ENCODE results near the gene DEGS2. TPM values are rescaled to one million over a fixed set of nuclear protein-coding genes. Genes with fewer than 3 reads are reported as not detected.

The DEGS2 gene
- total and polyA plus RNA-seq, 2 of the 13 experiments (the other 11 are each of a cell fraction or from before 2014, with no cell fraction given) = 0.09 TPM

GRCh38 chr14:100103250-100104005, 56.0 kb downstream of the DEGS2 start:
- Histone ChIP-seq H3K36me3 (replicated peaks in 1 of 2; ENCODE audit: control insufficient read depth in 1 of 2, insufficient read depth in 2 of 2, low read length in 2 of 2) (peaks cover 3 to 8% of the 10 kb centered on the region in 2 experiments; a peak in 3 of 5 replicates), H3K4me1 (ENCODE audit: insufficient read depth, low read length) (no peaks in the 10 kb centered on the region), H3K4me2 (ENCODE audit: low read depth, low read length) (no peak overlapping the region), H3K27me3 (ENCODE audit: control insufficient read depth in 1 of 2, insufficient read depth in 2 of 2, low read length in 2 of 2) (no peaks in the 10 kb centered on the region), H3K27ac (ENCODE audit: extremely low read length, insufficient read depth, low read length) (no peak overlapping the region), H3K9me3 (ENCODE audit: low read length) (no peaks in the 10 kb centered on the region), H3K4me3 (replicated peaks in 1 of 3; ENCODE audit: insufficient read depth in 1 of 3, low read depth in 2 of 3, low read length in 3 of 3) (no peak overlapping the region), H3K9ac (ENCODE audit: insufficient read depth, low read depth, low read length) (no peak overlapping the region), H3K79me2 (ENCODE audit: insufficient read depth, low read length) (no peaks in the 10 kb centered on the region), H2AFZ (ENCODE audit: low read length) (no peak overlapping the region), H4K20me1 (ENCODE audit: insufficient read depth, low read length) (no peaks in the 10 kb centered on the region)
- DNase-seq (ENCODE audit: low spot score) (no peak), ATAC-seq (no peak), FAIRE-seq (no peak)
- WGBS (ENCODE audit: low lambda C conversion rate) = 96% methylated on average over 9 of the region's 10 CpGs
- CTCF ChIA-PET (ENCODE audit: low intra/inter-chr PET ratio, low total read pairs) = no interaction called here
- BruUV-seq (replicated peaks) = no TSS peak
- intact Hi-C loops (cut with micrococcal nuclease; ENCODE audit: unreplicated experiment) = no loop called here
- POLR2A ChIA-PET = no interaction called here
- in situ Hi-C loops (cut with HindIII; ENCODE audit: extremely low pct_ligation_motif_present, low pct_unique_long_range_greater_than_20kb) = loop anchor here (10.0 kb wide), 1 partner anchor 119 kb away; no protein-coding TSS in a partner anchor
- TF ChIP-seq KLF15 (CRISPR knock-in tag; IDR thresholded peaks at IDR 0.05; ENCODE audit: borderline replicate concordance) (no peak), ZNF354B (CRISPR knock-in tag; IDR thresholded peaks at IDR 0.05) (no peak), SKI (IDR thresholded peaks at IDR 0.05; ENCODE audit: partially characterized antibody) (no peak), KLF6 (CRISPR knock-in tag; IDR thresholded peaks at IDR 0.05) (no peak)

- in situ Hi-C loops (cut with HindIII; ENCODE audit: extremely low pct_ligation_motif_present, low pct_unique_long_range_greater_than_20kb) (loop anchor here (10.0 kb wide), 1 partner anchor 117 kb away; no protein-coding TSS in a partner anchor), intact Hi-C loops (cut with micrococcal nuclease; ENCODE audit: unreplicated experiment) (no loop called here)
- Histone ChIP-seq H3K36me3 (replicated peaks in 1 of 2; ENCODE audit: control insufficient read depth in 1 of 2, insufficient read depth in 2 of 2, low read length in 2 of 2) (peaks cover 7 to 17% of the 10 kb centered on the region in 2 experiments; a peak in 4 of 5 replicates), H3K27ac (ENCODE audit: extremely low read length, insufficient read depth, low read length) (no peak overlapping the region), H3K9ac (ENCODE audit: insufficient read depth, low read depth, low read length) (no peak overlapping the region), H3K4me3 (replicated peaks in 1 of 3; ENCODE audit: insufficient read depth in 1 of 3, low read depth in 2 of 3, low read length in 3 of 3) (no peak overlapping the region), H3K9me3 (ENCODE audit: low read length) (no peaks in the 10 kb centered on the region), H3K4me2 (ENCODE audit: low read depth, low read length) (no peak overlapping the region), H3K79me2 (ENCODE audit: insufficient read depth, low read length) (no peaks in the 10 kb centered on the region), H3K4me1 (ENCODE audit: insufficient read depth, low read length) (no peaks in the 10 kb centered on the region), H4K20me1 (ENCODE audit: insufficient read depth, low read length) (no peaks in the 10 kb centered on the region), H3K27me3 (ENCODE audit: control insufficient read depth in 1 of 2, insufficient read depth in 2 of 2, low read length in 2 of 2) (no peaks in the 10 kb centered on the region), H2AFZ (ENCODE audit: low read length) (no peak overlapping the region)
- DNase-seq (ENCODE audit: low spot score) (no peak), FAIRE-seq (no peak), ATAC-seq (no peak)
- ChIA-PET CTCF (ENCODE audit: low intra/inter-chr PET ratio, low total read pairs) (no interaction called here), POLR2A (no interaction called here)
- WGBS (ENCODE audit: low lambda C conversion rate) = 94% methylated on average over 8 of the region's 8 CpGs
- BruUV-seq (replicated peaks) = no TSS peak
- TF ChIP-seq ZSCAN12 (CRISPR knock-in tag; IDR thresholded peaks at IDR 0.05) (no peak), FOXA1 (IDR thresholded peaks at IDR 0.05) (no peak), FOXA1 (CRISPR knock-in tag; IDR thresholded peaks at IDR 0.05) (no peak), ATRX (CRISPR knock-in tag; IDR thresholded peaks at IDR 0.05; ENCODE audit: borderline replicate concordance) (no peak), ZNF777 (CRISPR knock-in tag; IDR thresholded peaks at IDR 0.05) (no peak), ZNF773 (CRISPR knock-in tag; IDR thresholded peaks at IDR 0.05; ENCODE audit: borderline replicate concordance) (no peak)
- TF ChIP-seq, protein P1, sequence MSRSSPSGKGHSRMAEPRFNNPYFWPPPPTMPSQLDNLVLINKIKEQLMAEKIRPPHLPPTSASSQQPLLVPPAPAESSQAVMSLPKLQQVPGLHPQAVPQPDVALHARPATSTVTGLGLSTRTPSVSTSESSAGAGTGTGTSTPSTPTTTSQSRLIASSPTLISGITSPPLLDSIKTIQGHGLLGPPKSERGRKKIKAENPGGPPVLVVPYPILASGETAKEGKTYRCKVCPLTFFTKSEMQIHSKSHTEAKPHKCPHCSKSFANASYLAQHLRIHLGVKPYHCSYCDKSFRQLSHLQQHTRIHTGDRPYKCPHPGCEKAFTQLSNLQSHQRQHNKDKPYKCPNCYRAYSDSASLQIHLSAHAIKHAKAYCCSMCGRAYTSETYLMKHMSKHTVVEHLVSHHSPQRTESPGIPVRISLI (CRISPR knock-in tag; IDR thresholded peaks at IDR 0.05; ENCODE audit: borderline replicate concordance) = no peak
Observed at GRCh38 chr14:100102156-100102785, 57.2 kb downstream of the DEGS2 start.

Data from HepG2 (cell line).